Cardiac muscle cell (in vitro differentiated cells and primary cell): ENCODE measurements around the gene TGM1. TPM values are rescaled to one million over a fixed set of nuclear protein-coding genes. Genes with fewer than 3 reads are reported as not detected.

Experiments
- DNase-seq, 2 donors: peaks; one replicate each; pipeline versions ENCODE4 v3.0.0 to v3.0.0-alpha.2; 2010 to 2017; ENCODE audit warnings: low read depth in 1 of 2, low spot score in 1 of 2
- H3K27ac ChIP-seq: fragments of 200-600 bp; sonication (generic); 2 replicates; pipeline ENCODE4 v1.5.1; 2016
- H3K27me3 ChIP-seq: fragments of 200-600 bp; sonication (generic); 2 replicates; pipeline ENCODE4 v1.6.0; 2016; ENCODE audit warnings: control low read depth
- H3K36me3 ChIP-seq: fragments of 200-600 bp; sonication (generic); 2 replicates; pipeline ENCODE4 v1.5.1; 2016; ENCODE audit warnings: control low read depth
- H3K4me1 ChIP-seq: fragments of 200-600 bp; sonication (generic); 2 replicates; pipeline ENCODE4 v1.8.1; 2017; ENCODE audit warnings: low read depth, mild to moderate bottlenecking, mixed run types
- H3K4me3 ChIP-seq: fragments of 200-600 bp; sonication (generic); 2 replicates; pipeline ENCODE4 v1.5.1; 2016; ENCODE audit warnings: mild to moderate bottlenecking
- H3K9me3 ChIP-seq: fragments of 200-600 bp; sonication (generic); 2 replicates; pipeline ENCODE4 v1.5.1; 2017; ENCODE audit warnings: low read depth, mild to moderate bottlenecking, control low read depth
- polyA plus RNA-seq: library from polyadenylated mRNA; unstranded; fragments of >200 nt; fragmentation: Nextera tagmentation; extraction: Ambion mirVana; gene quantifications from 2 replicates; pipeline ENCODE4 v1.2.1, GENCODE V29; 2016
- total RNA-seq: library from RNA; depleted of rRNA; stranded (reverse); fragments of >200 nt; gene quantifications from 2 replicates; pipeline ENCODE4 v1.2.3, GENCODE V29; 2016
- TF ChIP-seq, protein P1 (sequence below): IDR thresholded peaks from 2 replicates; pipeline ENCODE4 v1.5.1; 2012; ENCODE audit warnings: low read depth, mild to moderate bottlenecking, low read length

The TGM1 gene
- total and polyA plus RNA-seq, 2 experiments from 2014 or later: 1.7 TPM; not detected in 1

DNA sequence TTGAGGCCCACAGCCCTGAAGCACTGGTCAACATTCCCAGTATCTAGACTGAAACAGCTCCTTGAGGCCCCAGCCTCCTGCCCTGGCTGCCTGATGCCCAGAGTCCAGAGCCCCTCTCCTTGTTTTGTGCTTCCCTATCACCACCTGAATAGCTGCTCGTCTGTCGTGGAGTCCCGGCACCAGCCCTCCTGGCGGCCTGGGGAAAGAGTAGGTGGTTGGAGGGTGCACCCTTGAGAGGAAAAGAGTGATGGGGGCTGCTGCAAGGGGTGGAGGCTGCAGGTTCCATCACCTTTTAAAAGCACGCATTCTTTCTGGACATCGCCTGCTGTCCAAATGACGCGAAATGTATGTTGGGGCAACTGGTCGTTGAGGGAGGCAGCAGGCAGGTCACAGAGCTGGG, 5.2 kb upstream of the TGM1 start:
- H3K4me1 ChIP-seq: no peaks in the 10 kb centered on the region
- H3K36me3 ChIP-seq: no peaks in the 10 kb centered on the region
- no peak for DNase-seq
- H3K4me3 ChIP-seq: no peak overlapping the region
- no peaks in the 10 kb centered on the region for H3K9me3 ChIP-seq
- H3K27me3 ChIP-seq: no peaks in the 10 kb centered on the region
- no peak overlapping the region for H3K27ac ChIP-seq
- TF ChIP-seq, protein P1, sequence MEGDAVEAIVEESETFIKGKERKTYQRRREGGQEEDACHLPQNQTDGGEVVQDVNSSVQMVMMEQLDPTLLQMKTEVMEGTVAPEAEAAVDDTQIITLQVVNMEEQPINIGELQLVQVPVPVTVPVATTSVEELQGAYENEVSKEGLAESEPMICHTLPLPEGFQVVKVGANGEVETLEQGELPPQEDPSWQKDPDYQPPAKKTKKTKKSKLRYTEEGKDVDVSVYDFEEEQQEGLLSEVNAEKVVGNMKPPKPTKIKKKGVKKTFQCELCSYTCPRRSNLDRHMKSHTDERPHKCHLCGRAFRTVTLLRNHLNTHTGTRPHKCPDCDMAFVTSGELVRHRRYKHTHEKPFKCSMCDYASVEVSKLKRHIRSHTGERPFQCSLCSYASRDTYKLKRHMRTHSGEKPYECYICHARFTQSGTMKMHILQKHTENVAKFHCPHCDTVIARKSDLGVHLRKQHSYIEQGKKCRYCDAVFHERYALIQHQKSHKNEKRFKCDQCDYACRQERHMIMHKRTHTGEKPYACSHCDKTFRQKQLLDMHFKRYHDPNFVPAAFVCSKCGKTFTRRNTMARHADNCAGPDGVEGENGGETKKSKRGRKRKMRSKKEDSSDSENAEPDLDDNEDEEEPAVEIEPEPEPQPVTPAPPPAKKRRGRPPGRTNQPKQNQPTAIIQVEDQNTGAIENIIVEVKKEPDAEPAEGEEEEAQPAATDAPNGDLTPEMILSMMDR: no peak

DNA sequence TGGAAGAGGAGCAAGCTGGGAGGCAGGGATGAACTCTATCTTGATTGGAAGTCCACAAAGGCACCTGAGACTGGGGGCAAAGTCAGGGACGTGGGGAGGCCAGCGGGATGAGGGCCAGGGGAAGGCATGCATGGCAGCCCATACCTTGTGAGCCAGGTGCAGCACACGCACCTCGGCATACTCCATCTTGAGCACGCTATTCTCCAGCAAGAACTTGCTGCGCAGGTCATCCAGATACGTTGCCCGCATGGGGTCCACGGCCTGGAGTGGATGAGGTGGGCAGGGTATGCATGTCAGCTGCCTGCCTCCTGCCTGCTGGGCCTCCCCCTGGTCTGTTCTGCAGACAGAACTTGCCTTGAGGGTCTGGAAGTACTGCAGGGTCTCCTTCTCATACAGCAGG, 4.5 kb upstream of the TGM1 start:
- Histone ChIP-seq H3K4me1 (no peaks in the 10 kb centered on the region), H3K27ac (no peak overlapping the region), H3K4me3 (no peak overlapping the region), H3K27me3 (no peaks in the 10 kb centered on the region), H3K9me3 (no peaks in the 10 kb centered on the region), H3K36me3 (no peaks in the 10 kb centered on the region)
- DNase-seq: no peak
- TF ChIP-seq, protein P1: no peak

DNA sequence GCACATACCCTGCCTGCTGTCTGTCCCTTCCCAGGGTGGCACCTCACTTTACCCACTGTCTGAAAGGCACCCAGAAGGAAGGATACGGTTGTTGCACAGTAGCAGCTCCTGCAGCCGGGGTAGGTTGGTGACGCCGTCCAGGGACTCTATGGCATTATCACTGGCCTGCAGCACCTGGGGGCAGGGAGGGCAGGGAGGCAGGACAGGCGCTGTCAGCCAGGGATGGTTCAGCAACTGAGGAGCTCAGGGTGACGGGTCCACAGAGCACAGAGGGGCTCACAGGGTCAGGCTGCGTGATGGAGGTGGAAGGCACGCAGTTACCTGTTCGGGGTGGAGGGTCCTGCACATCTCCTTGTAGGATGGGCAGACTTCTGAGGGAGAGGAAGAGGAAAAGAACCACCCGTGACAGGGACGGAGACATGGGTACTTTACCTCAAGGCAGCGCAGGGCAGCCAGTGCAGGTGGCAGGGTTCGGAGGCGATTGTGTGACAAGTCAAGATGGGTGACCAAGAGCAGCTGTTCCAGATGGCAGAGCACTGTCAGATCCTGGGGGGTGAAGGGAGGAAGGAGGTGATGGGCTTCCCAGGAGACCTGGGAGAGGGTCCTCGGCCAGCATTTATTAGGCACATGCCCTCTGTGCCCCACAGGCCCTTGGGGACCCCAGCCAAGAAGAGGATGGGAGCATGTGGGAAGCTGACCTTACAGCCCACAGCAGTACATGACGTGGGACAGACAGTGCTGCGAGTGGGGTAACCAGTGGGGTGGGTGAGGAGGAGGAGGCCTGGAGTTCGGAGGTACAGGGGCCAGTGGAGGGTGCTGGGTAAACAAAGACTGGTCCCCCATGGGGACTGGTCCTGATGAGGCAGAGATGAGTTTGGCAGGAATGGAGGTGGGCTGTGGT, 3.6 kb upstream of the TGM1 start:
- TF ChIP-seq, protein P1: no peak

DNA sequence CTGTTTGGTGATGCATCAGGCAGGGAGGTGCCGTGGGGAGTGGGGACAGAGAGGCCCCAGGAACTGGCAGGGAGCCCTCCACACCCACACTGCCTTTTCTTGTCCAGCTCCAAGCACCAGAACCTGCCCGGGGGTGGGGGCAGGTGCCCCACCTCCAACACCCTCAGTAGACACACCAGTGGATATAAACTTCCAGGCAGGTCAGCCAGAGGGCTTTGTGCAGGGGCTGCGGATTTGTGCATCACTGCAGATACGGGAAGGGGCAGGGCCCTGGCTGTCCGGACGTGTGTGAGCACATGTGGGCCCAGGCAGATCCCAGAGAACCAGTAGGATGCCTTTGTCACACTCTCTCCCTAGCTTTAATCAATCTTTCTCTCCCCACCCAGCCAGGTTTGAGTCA, 1.3 kb upstream of the TGM1 start:
- Histone ChIP-seq H3K4me1 (no peaks in the 10 kb centered on the region), H3K9me3 (no peaks in the 10 kb centered on the region), H3K27ac (no peak overlapping the region), H3K27me3 (no peaks in the 10 kb centered on the region), H3K4me3 (no peak overlapping the region), H3K36me3 (no peaks in the 10 kb centered on the region)
- DNase-seq: no peak
- TF ChIP-seq, protein P1: no peak

More for the DNA sequence above, 3.6 kb upstream of the TGM1 start:
- no peaks in the 10 kb centered on the region for H3K4me1 ChIP-seq
- no peaks in the 10 kb centered on the region for H3K27me3 ChIP-seq
- H3K36me3 ChIP-seq: no peaks in the 10 kb centered on the region
- no peak overlapping the region for H3K27ac ChIP-seq
- H3K4me3 ChIP-seq: no peak overlapping the region
- H3K9me3 ChIP-seq: no peaks in the 10 kb centered on the region
- no peak for DNase-seq

DNA sequence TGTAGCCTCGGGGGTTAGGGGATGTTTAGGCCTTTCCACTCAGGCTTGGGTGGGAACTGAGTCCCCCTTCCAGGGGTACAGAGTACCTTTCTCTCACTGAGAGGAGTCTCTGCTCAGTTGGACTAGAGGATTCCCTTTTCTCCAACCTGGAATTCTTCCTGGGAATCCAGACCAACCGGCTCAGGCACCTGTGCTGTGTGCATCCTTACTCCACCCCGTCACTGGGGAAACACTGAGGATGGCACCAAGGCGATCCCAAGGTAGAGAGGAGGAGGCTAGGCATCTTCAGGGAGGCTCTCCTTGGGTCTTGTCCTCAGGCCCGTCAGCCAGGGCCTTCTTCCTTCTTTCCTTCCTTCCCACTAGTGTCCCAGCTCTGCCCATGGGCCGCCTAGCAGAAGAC, 871 bp upstream of the TGM1 start:
- no peaks in the 10 kb centered on the region for H3K9me3 ChIP-seq
- no peaks in the 10 kb centered on the region for H3K36me3 ChIP-seq
- H3K27ac ChIP-seq: no peak overlapping the region
- H3K27me3 ChIP-seq: no peaks in the 10 kb centered on the region
- DNase-seq: no peak
- H3K4me3 ChIP-seq: no peak overlapping the region
- TF ChIP-seq, protein P1: no peak
- H3K4me1 ChIP-seq: no peaks in the 10 kb centered on the region
